Measurements from ENCODE around the gene AMMECR1.
"Not testable (repeated sequence)": the region's sequence is repeated elsewhere in the genome, so short reads cannot be mapped to it uniquely, and the experiment has no call there.

AMMECR1 gene

DNA sequence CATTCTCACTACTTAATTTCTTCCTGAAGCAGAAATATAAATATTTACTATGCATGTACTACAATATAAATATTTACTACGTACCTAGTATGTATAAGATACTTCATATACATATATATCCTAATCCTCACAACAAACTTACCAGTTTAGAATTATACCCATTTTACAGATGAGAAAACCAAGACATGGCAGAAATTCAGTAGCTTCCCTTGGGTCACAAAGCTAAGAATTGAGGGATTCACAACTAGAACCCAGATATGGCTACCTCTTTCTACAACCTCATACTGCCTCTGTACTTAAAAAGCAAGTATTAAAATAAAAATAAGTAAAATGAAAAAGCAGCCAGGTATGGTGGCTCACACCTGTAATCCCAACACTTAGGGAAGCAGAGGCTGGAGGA, 65.9 kb downstream of the AMMECR1 start:
- no peak for DNase-seq

DNA sequence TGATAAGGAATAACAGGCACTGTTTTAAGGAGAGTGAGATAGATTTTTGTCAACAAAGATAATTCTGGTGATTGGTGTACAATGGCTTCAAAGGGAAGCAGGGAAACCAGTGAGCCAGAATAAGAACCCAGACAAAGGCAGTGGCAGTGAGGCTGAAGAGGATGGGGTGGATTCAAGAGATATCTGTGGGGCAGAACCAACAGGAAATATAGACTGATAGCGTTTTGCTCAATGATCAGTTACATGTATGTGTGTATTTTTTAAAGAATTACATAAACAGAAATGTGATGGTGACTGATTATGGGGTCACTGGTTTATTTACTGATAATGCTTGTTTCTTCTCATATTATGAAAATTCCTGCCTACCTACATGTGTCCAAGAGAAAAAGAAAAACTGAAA, 66.4 kb downstream of the AMMECR1 start:
- no peak for DNase-seq

DNA sequence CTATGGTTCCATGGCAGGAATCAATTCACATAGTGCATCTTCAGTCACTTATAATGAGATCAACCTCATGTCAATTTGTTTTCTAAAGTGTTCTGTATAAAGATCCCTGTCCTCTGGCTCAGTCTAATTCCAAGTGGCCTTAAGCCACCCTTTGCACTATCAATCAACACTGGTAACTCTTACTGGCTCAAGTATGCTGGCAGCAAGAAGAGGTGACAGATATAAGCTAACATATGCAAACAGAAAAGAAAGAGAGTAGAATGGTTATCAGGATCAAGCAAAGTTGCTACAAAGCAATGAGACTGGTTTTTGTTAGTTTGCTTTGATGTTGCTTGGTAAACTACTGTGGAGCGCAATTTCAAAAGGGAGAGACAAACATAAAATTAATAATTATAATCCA, 67.0 kb downstream of the AMMECR1 start:
- no peak for DNase-seq

DNA sequence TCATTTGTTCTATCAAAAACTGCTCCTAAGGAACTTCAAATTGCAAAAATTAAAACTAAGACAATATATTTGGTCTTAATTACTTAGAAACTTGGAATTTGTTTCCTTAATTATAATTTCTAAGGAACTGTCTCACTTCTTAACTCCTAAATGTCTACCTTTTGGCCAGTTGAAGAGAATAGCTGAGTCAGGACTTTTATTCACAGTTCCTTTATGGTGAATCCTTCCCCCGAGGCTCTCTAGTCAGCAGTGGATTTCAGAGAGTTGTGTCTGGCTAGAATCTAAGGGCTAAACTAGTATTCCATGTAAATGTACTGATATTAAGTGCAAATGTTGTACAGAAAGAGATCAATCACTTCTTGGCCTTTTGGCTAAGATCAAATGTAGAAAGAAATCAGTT, 69.3 kb downstream of the AMMECR1 start:
- no peak for DNase-seq

DNA sequence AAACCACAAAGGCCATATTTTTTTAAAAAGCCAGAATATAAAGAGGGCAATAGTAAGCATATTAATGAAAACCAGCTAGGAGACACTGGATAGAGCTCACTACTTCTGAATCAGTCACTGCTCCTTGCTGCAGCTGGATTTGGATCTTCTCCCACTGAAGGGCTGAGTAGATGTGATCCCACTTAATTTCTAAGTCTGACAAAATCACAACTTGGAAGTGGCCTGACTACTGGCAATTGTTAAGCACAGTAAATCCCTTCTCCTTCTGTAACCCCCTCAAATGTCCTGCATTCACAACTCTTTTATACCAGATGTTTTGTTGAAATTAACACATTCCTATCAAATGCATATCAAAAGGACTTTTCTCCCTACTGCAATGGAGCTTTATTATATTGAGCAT, 72.9 kb downstream of the AMMECR1 start:
- no peak for DNase-seq

DNA sequence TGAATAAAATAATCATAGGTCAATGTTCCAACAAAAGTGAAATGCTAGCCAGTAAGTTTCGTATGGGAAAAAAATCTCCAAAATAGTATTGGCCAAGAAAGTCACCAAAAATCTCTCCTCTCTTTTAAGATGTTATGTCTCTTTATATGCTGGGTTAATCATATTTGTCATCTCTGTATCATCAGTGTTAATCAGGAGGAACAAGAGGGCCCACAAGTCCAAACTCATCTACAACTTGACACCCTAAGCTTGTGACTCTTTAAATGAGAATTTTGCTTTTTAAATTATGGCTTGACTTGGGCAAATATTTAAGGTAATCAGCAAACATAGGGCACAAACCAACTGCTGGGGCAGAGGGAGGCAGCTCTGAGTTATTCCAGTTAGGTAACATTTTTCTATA, 75.5 kb downstream of the AMMECR1 start:
- DNase-seq = no peak

DNA sequence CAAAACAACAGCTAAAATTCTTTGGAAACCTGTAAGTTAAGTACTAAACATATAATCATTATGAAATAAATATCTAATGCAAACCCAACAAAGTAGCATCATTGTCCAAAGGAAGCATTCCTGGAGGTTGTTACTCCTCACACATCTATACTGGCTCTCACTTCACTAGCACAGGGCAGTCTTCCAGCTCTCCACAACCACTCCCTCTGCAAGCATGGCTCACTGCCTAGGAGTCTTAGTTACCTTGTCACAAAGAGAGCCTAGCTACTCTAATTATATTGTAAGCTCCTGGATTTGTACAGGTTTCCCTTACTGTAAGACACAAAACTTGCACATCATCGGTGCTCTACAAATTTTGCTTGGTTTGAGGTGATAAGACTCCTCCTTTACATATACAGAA, 76.1 kb downstream of the AMMECR1 start:
- no peak for DNase-seq

DNA sequence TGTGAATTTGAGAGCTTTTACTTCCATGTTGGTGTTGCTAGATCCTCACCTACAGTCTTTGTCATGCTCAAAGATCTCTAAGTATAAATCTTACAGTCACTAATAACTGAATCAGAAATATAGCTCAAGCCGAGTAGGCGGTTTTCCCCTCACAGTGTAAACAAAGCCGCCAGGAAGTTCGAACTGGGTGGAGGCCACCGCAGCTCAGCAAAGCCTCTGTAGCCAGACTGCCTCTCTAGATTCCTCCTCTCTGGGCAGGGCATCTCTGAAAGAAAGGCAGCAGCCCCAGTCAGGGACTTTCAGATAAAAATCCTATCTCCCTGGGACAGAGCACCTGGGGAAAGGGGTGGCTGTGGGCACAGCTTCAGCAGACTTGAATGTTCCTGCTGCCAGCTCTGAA, 79.6 kb downstream of the AMMECR1 start:
- peak; percentile 38 for DNase-seq

DNA sequence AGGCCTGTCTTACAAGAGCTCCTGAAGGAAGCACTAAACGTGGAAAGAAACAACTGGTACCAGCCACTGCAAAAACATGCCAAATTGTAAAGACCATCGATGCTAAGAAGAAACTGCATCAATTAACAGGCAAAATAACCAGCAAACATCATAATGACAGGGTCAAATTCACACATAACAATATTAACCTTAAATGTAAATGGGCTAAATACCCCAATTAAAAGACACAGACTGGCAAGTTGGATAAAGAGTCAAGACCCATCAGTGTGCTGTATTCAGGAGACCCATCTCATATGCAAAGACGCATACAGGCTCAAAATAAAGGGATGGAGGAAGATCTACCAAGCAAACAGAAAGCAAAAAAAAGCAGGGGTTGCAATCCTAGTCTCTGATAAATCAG, 86.4 kb downstream of the AMMECR1 start:
- not testable (repeated sequence) for DNase-seq

DNA sequence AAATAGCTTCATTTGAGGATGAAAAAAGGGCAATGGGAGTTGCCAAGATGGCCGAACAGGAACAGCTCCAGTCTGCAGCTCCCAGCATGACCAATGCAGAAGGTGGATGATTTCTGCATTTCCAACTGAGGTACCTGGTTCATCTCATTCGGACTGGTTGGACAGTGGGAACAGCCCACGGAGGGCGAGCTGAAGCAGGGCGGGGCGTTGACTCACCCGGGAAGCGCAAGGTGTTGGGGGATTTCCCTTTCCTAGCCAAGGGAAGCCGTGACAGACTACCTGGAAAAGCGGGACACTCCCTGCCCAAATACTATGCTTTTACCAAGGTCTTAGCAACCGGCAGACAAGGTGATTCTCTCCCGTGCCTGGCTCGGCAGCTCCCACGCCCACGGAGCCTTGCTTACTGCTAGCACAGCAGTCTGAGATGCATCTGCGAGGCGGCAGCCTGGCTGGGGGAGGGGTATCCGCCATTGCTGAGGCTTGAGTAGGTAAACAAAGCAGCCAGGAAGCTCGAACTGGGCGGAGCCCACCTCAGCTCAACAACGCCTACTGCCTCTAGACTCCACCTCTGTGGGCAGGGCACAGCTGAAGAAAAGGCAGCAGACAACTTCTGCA, 88.3 kb downstream of the AMMECR1 start:
- DNase-seq = peak; percentile 73

DNA sequence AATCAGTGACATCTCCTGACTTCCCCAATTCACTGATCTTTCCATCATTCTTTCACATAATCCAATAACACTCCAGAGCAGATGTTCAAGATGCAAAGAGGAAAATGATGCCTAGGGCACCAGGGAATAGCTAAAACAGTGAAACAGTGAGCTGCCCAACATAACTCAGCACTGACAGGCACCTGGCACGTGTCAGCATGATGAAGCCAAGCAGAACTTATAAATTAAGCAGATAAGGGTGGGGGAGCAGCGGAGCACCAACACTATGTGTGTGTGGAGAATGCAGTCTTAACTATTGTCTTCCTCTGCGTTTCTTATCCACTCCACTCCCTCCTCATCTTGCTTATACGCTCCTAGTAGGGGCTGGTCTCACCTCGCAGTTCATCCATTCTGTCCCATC, 89.4 kb downstream of the AMMECR1 start:
- DNase-seq = no peak

DNA sequence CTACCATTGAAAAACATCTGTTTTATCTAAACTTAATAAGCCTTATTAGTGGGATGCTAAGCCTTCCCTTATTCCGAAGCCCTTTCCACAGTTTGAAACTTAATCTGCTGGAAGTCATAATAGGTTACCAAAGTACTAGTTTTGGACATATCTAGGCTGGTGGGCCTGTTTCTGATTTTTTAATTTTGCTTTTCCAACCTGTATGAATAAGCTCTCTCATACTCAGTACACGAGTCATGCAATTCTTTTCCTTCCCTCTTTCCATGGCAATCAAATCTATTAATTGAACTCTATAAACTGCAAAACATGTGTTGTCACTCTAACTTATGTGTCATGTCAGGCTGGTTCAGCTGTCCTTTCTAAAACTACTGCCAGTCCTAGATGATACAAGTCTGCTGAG, 91.0 kb downstream of the AMMECR1 start:
- no peak for DNase-seq

DNA sequence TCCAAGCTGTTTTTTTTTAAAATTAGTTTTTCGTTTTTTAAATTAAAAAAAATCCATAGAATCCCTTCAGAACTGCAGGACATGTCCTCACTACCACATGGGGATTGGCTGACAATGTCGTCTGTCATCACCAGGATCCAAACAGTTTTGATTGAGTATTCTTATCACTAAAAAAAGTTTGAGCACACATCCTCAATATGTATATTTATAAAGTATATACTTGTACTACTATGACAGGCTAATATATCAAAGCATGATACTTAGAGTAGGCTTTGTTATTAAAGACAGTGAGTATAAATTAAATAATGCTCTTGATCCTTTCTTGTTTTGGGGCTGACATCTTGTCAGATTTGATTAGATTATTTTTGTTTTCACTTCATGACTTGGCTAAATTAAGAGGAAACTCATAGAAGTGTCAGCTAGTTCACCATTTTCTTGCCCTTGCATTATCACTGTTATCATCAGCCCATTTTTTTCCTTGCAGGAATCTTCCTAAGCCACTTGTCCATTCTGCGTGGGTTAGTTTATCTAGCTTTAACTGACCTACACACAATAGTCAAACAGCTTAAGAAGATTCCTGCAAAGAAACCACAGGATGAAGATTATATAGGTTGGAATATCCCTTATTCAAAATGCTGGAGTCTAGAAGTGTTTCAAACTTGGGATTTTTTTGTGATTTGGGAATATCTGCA, 92.8 kb downstream of the AMMECR1 start:
- DNase-seq = no peak

DNA sequence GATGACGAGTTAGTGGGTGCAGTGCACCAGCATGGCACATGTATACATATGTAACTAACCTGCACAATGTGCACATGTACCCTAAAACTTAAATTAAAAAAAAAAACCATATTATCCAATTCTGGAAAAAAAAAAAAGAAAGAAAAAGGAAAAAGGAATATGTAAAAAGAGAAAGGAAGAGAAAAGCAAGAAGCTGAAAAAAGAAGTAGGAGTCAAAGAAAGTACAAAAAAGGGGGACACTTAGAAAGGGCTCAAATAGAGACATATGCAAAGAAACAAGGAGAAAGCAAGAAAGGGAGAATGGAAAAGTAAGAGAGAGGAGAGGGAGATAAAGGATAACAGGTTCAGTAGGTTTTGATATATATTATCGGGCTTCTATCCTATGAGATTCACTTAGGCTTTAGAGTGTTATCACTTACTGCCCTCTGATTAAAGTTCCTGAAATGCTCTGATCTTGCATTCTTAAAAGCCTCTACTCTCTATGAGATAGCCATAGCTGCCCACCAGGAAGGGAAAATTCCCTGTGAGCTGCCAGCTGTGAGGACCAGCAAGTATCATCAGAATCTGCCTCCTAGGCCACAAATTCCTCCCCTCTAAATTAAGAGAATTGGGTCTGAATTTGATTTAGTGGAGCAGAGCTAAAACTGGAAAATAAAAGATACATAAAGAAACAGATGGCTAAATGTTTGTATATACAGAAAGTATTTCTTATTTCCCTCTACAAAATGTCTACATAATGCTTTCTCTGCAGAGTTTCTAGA, 95.2 kb downstream of the AMMECR1 start:
- DNase-seq = no peak

DNA sequence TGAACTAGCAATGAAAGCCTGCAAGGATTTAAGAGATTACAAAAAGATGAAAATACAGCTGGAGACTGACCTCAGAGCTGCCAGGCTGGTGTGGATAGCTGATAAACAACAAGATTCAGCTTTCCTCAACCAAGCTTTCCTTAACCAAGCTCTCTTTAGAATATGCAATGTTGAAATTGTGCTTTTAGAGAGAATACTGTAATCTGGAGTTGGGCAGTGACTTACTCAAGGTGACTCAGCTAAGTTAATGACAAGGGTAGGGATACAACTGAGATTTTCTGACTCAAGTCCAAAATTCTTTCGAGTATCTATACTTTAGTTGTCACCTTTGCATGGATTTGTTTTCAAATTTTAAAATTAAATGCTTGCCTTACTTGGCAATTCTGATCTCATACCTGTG, 98.0 kb downstream of the AMMECR1 start:
- no peak for DNase-seq

DNA sequence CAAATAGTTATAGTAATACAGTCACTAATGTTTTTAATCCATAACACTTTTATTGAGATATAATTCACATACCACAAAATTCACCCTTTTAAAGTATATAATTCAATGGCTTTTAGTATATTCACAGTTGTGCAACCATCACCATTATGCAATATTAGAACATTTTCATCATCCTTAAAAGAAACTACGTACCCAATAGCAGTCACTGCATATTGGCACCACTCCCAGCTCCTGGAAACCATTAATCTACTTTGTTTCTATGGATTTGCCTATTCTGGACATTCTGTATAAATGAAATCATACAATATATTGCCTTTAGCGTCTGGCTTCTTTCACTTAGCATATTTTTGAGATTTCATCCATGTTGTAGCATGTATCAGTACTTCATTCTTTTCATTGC, 99.3 kb downstream of the AMMECR1 start:
- no peak for DNase-seq

DNA sequence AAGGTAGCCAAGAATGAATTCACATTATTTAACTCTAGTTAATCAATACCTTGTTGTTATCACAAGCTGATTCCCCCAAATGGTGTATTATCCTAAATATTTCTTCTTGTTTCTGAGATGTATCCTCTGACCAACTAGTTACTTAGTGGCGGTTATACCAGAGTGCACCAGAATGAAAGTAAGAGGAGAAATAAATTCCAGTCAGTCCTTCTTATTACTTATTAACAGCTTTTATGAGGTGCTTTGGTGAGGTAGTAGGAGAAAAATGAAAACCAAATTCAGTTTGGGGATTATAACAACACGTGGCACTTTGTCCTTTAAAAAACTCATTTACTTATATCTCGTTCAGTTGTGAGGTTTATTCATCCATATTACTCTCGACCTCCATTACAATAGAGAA, 101.9 kb downstream of the AMMECR1 start:
- no peak for DNase-seq

DNA sequence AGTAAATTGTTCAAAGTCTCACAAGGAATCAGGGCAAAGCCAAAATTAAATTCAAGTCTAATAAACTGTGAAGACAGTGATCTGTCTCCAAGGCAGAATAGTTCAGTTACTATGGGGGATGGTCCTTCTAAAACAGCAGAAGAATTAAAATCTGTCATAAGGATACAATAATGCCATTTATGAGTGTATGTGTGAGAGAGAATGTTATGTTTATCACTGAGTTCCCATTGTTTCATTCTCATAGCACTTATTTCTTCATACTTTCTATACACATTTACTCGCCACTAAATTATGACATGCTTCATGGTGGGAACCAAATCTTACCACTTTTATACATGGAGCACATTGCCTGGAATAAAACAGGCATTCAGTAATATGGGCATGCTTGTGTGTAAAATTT, 102.5 kb downstream of the AMMECR1 start:
- DNase-seq = no peak

DNA sequence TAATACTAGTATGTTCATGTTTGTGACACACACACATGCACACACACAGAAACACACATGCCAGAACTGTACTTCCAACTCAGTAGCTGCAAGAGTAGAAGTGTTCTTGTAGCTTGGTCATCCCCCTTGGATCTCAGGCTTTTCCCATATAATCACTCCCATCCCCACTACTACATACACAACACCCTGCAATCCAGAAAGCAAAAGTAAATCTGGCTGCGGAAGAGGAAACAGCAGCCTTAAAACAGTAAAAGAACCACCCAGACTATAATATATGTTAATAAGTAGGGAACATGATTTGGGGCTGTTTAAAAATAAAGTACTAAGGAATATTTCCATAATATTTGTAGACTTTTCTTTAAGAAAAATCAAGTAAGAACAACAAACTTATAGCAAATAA, 103.2 kb downstream of the AMMECR1 start:
- DNase-seq = no peak

DNA sequence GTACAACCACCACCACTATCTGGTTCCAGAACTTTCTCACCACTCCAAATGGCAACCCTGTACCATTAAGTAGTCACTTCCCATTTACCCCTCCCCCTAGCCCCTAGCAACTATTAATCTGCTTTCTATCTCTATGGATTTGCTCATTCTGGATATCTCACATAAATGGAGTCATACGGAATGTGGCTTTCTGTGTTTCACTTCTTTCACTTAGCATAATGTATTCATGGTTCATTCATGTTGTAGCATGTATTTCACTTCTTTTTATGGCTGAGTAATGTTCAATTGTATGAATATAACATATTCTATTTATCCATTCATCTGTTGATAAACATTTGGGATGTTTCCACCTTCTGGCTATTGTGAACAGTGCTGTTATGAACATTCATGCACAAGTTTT, 104.7 kb downstream of the AMMECR1 start:
- DNase-seq = no peak

DNA sequence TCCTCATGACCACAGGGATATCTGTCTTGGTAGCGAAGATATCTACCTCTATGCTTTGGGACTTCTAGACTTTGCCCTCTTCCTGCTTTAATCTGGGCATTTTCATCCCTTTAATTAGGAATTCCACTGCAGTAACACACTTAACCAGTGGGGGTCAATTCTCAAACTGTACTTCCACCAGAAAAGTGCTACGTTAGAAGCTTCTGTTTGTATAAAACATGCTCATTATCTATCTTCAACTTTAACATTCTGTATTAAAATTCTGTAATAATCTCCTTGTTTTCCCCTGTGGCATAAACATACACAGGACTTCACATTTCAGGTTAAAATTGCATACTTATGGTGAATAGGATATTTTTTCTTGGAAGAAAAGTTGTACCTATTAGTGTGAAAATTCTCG, 105.6 kb downstream of the AMMECR1 start:
- no peak for DNase-seq

DNA sequence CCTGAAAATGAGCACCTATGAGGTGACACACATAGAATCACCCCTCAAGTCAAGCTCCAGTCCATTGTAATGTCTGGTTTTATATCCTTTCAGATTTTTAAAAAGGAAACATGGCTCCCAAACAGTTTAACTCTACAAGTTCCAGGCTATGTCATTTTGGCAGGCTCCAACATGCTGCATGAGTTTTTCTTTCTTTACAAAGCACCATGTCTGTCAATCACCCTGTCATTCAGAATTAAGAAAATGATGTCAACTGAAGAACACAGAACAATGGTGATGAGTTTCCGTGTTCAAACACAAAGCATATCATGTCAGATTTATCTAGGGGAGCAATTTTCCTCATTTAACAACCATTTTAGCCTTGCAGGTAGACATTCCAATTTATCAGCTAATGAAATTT, 106.5 kb downstream of the AMMECR1 start:
- DNase-seq = no peak

DNA sequence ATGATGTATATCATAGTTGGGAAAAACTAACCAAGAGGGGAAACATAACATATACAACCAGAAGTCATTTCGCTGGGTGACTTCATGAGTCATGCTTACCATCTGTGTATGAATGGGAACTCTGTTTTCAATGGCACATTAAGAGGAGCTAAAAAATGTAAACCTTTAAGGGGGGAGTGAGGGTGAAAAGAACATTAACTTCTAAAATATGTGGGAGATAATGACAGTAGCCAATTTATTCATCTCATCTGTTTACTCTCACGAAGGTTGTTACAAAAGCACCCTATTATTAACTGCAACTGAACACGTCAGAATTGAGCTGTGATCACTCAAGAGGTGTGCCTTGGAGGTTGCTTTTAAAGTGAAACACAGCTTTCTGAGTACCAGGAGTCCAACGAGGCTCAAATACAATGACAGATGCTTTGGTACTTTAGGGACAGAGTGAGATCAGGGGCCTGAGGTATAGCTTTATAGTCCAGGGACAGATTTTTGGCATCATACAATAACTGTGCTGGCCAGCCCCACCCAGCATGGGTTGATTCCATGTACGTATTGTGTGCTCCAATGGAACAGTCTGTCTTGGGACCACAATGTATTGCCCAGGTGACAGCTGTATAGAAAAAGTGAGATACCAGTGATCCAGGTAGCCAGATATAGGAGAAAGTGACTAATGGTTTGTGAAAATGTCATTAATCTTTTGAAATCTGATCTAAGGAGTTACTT, 107.3 kb downstream of the AMMECR1 start:
- DNase-seq = no peak

DNA sequence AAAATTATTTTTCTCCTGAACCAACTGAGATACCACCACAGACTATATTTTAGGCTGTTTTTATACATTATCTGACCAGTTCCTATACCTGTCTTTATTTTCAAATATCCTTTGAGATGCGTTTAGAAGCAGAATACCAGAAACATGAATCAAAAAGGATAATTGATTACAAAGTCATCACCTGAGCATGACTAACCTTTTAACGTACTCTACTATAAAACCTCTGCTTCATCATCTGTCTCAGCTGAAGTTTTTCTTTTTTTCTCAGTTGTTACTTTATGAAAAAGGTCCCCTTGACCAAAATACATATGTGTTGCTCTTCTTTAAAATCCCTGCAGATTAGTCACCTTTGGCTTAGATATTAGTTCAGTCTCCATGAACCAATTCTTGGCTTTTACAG, 109.8 kb downstream of the AMMECR1 start:
- no peak for DNase-seq
